GM18511 (cell line): Measurements from ENCODE around the gene NOL11.
A peak's percentile ranks its signal among the peaks of the same experiment; 100 is the strongest.
"Not testable (repeated sequence)": the region's sequence is repeated elsewhere in the genome, so short reads cannot be mapped to it uniquely, and the experiment has no call there.

Experiments used
- ATAC-seq: cut with Tn5 transposase; IDR thresholded peaks from one replicate; pipeline ENCODE4 v1.9.1; 2021; ENCODE audit warnings: mild to moderate bottlenecking, moderate library complexity; ENCODE audit not compliant: unreplicated experiment

NOL11 gene

DNA sequence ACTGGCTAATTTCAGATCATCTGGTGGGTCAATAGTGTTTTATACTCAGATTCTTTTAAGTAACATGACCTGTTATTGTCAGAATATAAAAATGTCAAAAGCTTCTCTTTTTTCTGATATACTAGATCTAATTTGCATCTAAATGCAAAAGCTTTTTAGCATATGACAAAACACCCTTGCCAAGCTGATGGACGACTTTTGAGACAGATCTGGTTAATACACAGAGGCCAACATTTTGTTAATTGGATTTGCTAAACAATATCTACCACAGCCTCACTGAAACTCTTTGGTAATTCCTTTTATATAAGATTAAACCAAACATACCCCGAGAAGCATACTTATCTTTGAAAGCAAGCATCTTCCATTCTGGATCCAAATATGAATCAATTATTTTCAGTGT is 10.3 kb upstream of the NOL11 start:
- ATAC-seq, result no peak

DNA sequence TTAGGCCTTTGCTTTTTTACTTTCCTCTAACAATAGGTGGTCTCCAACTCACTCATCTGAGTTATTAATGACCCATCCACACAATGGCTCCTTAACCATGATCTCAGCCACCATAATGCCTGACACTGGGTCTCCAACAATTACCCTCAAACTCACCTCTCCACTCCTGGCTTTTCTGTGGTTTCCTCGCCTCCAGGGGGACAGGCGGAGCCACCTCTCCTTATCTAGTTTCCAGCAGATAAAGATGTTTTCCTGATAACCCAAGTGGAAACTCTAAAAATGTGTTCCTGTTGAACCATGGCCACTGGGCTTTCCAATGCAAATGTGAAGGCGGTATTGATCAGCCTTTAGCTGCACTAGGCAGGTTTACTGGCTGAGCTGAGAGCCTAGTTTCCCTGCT is 9.4 kb upstream of the NOL11 start:
- no peak for ATAC-seq

DNA sequence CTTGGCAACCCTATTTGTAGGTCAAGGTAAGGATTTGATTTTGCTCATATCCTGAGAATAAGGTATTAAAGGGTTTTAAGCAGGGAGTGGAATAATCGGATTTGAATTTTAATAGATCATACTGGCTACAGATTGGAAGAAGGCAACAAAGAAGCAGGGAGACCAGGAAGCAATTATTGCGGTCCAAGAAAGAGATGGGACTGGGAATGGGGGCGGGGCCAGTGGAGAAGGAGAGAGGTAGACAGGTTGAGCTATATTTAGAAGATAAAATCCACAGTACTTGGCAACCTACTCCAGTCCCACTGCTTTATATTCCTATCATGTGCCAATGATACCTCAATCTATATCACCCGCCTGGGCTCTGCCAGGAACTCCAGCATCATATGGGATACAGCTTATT is 5.8 kb upstream of the NOL11 start:
- no peak for ATAC-seq

DNA sequence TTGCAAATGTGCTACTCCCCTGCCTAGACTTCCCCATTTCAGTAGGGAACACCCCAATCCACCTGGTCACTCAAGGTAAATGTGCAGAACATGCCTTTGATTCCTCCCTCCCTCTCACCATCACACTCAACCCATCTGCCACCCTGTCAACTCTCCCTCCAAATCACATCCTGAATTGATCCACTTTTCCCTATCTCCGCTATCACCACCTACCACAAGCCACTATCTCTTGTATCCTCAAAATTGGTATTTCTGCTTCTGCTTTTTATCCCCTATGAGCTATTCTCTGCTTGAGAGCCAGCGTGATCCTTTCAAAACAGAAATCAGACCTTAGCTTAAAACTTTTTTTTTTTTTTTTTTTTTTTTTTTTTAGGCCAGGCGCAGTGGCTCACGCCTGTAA is 5.4 kb upstream of the NOL11 start:
- no peak for ATAC-seq

DNA sequence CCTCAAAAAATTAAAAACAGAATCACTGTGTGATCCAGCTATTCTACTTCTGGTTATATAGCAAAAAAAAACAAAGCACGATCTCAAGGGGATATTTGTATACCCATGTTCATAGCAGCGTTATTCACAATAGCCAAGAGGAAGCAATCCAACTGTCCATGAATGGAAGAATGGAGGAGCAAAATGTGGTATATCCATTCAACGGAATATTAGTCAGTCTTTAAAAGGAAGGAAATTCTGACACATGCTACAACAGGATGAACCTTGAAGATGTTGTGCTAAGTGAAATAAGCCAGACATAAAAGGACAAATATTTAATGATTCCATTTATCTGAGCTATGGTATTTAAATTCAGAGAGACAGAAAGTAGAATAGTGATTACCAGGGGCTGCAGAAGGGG is 4.6 kb upstream of the NOL11 start:
- no peak for ATAC-seq

DNA sequence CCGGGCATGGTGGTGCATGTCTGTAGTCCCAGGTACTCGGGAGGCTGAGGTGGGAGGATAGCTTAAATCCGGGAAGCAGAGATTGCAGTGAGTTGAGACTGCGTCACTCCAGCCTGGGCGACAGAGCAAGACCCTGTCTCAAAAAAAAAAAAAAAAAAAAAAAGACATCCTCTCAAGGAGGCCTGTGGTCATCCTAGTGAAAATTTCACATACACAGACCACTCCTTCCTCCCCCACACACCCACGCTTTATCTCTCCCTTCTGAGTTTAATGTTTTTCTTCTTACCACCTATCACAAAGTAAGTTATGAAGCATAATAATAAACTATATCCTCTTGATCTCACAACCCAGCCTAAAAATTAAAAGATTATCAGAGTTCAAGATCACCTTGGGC is 1.3 kb upstream of the NOL11 start:
- ATAC-seq, result no peak

DNA sequence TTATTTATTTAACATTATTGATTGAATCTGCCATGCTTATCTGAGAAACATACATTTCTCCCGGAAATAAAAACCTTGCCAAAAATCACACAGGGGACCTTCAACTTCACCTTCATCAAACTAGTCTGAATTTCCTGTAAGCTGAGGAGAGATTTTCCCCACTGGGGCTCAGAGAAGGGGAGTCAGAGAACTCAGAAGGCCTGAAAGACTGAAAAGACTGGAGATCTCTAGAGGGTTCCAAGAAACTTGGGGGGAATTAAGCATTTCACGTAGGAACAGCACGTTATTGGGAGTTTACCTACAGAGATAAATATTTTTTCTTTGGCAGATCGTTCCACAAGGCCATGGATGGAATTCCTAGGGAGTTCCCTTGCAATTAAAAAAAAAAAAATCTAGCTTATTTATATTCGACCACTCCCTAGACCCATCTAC is 528 bp upstream of the NOL11 start:
- no peak for ATAC-seq

DNA sequence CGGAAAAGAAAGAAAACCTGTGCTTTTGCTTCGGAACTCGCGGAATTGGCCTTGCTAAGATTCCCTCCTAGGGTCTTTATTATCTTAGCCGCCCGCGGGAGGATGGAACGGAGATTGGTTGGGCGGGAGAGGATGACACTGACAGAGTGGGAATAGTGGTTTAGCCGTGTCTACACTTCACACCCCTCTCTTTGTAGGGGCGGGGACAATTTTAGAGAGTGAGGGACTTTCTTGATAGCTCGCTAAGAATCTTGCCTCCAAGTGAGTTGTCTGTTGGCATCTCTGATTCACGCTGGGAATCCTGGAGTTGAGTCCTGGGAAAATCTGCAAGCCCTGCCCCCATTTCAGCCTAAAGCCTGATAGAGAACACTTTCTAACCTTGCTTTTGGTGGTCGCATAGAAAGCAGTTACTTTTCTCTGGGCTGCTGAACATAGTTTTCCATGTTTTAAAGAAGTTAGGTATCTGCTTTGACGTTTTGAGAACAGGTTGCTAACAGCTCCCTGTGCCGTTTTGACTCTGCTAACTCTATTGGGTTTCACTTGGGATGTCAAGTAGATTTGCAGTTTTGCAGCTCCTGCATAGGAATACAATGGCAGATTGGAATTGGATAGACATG is 697 bp downstream of the NOL11 start:
- peak; percentile 20 for ATAC-seq

DNA sequence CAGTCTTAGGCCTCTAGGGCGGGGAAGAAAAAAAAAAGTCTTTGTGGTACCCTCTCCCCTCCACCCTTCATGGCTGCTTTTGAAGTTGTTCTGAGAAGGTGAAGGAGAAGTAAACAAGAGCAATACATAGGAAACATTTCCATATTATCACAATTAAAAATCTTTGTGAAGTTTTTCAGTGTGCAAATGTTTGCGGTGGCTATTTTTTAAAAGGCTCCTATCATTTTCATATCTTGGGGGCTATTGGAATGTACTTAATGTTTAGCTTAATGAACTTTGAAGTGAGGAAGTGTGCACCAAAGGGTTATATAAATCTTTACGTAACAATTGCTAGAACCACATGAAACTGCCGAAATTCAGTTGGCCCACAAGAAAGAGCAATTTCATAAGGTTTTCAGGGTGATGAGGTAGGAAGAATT is 7.6 kb downstream of the NOL11 start:
- no peak for ATAC-seq

DNA sequence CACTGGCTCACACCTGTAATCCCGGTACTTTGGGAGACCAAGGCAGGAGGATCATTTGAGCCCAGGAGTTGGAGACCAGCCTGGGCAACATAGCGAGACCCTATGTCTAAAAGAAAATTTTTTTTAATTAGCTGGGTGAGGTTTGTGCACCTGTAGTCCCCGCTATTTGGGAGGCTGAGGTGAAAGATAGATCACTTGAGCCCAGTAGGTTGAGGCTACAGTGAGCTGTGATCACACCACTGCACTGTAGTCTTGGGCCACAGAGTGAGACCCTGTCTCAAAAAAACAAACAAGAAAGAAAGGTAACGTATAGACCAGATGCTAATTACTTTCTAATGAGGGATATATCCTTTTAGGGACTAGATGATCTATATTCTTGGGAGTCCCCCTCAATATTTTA is 8.1 kb downstream of the NOL11 start:
- no peak for ATAC-seq

DNA sequence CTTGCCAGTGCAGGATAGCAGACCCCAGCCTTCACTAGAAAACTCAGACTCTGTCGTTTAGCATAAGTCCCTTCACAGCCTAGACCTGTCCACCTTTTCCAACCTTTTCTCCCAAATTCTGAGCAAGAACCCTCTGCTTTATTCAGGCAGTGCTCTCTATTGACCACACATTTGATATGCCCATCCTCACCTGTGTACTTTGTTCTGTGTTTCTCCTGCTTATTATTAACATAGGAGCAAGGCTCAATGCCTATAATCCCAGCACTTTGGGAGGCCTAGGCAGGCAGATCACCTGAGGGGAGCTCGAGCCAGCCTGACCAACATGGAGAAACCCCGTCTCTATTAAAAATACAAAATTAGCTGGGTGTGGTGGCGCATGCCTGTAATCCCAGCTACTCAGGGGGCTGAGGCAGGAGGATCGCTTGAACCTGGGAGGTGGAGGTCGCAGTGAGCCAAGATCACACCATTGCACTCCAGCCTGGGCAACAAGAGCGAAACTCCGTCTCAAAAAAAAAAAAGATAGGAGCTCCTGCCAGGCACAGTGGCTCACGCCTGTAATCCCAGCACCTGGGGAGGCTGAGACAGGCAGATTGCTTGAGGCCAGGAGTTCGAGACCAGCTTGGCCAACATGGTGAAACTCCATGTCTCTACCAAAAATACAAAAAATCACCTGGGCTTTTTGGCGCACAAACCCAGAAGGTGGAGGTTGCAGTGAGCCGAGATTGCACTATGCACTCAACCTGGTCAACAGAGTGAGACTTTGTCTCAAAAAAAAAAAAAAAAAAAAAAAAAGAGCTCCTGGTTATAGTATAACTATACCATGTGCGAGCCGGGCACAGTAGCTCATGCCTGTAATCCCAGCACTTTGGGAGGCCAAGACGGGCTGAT is 9.7 kb downstream of the NOL11 start:
- ATAC-seq, result not testable (repeated sequence)

DNA sequence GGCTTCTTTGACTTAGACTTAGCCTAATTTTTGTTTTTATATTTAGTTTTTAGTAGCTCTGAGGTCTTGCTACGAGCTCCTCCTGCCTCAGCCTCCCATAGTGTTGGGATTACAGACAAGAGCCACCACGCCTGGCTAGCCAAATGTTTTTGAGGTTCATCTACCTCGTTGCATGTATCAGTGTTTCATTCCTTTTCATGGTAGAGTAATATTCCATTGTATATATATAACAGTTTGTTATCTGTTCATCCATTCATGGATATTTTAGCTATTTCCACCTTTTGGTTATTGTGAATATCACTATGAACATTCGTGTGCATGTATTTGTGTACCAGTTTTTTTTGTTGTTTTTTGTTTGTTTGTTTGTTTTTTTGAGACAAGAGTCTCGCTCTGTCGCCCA is 12.2 kb downstream of the NOL11 start:
- no peak for ATAC-seq

DNA sequence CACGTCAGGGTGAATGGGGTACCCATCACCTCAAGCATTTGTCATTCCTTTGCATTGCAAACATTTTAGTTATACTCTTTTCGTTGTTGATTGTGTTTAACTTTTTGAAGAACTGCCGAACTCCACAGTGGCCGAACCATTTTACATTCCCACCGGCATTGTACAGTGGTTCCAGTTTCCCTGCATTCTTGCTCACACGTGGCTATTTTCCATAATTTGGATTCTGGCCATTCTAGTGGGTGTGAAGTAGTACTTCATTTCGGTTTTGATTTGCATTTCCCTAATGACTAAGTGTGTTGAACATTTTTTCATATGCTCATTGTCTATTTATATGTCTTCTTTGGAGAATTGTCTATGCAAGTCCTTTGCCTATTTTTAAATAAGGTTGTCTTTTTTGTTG is 13.0 kb downstream of the NOL11 start:
- no peak for ATAC-seq

DNA sequence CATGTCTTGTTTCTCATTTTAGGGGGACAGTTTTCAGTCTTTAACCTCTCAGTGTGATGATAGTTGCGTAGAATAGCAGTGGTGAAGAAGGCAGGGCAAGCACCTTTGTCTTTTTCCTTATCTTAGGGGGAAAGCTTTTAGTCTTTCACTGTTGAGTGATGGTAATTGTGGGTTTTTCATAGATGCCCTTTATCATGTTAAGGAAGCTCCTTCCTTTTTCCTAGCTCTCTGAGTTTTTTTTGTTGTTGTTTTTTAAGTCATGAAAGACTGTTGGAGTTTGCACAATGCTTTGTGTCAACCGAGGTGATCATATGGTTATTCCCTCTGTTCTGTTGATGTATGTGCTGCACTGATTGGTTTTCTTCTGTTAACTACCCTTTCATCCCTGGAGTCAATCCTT is 15.7 kb downstream of the NOL11 start:
- no peak for ATAC-seq

DNA sequence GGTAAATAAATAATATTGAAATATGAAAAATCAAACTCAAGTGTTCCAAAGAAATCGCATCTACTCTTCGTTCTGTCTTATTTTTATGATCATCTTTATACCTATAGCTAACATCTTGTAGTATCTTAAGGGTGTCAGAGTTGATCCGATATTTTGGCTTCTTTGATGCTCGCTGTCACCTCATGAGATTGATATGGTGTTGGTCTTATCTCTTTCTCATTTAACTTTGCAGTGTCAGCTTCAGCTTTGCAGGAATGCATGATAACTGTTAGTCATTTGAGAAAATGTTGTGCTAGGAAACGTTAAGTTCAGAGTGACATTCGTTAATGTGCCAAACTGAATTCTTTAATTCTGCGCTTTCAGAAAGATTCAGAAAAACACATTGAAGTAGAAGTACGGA is 19.4 kb downstream of the NOL11 start:
- no peak for ATAC-seq

DNA sequence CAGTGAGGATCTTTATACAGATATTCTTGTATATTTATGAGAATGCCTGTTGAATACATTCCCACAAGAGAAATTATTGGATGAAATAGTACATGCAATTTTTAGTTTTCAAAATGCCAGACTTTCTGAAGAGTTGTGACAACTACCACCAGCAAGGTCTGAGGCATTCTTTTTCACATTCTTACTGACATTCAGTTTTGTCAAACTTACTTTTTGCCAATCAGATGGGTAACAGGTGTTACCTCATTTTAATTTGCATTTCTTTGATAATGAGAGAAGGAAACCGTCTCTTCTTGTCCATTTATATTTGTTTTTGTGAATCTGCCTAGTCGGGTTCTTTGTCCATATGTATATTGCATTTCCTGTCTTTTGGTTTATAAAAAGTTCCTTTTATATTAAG is 24.3 kb downstream of the NOL11 start:
- no peak for ATAC-seq

DNA sequence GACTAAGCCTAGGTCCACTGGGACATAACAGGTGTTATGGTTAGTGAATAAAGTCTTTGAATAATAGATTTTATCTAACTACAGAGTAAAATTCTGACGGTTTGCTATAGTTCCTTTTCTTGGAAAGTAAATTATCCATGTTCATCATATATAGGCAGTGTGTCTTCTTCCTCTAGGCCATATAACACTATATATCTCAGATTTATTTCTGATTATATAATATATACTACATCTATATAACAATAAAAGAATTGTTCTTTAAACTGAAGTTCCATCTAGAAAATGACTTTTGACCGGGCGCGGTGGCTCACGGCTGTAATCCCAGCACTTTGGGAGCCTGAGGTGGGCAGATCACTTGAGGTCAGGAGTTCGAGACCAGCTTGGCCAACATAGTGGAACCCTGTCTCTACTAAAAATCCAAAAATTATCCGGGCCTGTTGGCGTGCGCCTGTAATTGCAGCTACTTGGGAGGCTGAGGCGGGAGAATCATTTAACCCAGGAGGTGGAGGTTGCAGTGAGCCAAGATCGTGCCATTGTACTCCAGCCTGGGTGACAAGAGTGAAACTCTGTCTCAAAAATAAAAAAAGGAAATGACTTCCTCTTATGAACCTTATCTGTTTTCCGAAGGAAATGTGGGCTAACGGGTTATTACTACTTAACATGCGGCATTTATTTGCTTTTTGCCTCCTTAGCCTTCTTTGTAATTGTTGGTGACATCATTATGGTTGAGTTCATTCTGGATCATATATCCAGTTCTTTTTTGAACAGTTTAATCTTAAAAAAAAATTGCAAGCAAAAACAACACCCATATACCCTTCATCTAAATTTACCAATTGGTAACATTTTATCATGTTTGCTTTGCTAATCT is 29.2 kb downstream of the NOL11 start:
- ATAC-seq, result no peak

DNA sequence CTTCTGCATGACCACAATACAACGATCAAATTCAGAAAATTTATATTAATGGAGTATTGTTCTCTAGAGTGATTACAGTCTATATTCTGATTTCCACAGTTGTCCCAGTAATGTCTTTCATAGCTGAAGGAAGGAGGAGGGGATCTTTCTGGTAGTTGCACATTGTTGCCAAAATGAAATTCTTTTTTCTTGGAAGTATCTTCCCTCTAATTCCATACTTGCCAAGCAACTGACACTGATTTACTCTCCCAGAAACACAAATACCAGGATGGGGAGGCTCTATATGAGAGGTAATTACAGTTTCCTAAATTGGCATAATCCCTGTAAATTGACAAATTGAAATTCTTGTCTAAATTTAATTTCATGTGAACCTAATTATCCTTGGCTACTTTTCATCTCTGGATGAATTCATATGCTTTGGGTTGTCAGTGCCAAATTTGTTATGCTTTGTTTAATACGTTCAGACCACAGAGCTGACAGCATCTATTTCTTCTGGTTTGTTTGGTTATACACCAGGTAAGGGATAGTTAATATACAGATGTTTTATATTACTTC is 30.0 kb downstream of the NOL11 start:
- ATAC-seq, result no peak

DNA sequence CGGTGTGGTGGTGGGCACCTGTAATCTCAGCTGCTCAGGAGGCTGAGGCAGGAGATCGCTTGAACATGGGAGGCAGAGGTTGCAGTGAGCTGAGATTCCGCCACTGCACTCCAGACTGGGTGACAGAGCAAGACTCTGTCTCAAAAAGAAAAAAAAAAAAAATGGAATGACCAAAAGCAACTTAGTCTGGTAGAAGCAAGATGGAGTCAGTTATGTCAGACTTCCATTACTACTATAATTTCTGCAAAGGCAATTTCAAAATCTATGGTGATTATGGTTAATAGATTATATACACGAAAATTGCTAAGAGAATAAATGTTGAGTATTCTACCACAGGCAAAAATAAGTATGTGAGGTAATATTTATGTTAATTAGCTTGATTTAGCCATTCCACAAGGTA is 32.3 kb downstream of the NOL11 start:
- ATAC-seq, result no peak

DNA sequence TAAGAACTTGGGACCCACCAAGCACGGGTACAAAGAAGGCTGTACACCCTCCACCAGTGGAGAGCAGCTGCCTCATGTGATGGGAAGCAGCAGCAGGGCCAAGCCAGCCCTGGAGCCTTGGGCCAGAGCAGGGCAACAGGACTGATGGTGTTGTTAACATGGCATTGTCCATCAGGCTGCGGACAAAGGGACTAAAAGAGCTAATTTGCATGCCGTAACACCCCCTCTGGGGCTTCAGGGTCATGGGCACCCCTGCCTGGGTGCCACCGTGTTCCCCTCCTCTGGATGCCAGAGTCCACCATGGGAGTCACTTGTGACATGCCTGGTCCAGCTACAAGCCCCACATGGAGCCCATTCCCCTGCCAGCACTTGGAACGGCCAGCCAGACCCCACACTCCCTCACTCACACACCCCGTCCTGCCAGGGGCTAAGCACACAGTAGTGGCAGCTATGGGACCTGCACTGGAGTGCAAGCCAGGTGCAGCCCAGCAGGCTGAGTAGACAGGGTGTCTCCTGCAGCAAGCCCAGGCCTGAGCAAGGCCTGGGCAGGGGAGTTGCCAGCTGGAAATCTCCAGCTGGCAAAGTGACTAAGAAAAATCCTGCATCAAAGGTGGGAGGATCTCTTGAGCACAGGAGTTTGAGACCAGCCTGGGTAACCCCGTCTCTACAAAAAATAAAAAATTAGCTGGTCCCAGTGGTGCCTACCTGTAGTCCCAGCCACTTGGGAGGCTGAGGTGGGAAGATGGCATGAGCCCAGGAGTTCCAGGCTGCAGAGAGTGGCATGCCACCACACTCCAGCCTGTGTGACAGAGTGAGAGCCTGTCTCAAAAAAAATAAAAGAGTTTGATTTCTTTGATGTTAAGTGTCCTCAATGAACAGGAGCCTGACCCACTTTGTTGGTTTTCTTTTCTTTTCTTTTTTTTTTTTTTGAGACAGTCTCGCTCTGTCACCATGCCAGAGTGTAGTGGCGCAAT is 33.7 kb downstream of the NOL11 start:
- no peak for ATAC-seq
